ENCODE measurements around the gene PTPRM.

- TF ChIP-seq, protein P1, sequence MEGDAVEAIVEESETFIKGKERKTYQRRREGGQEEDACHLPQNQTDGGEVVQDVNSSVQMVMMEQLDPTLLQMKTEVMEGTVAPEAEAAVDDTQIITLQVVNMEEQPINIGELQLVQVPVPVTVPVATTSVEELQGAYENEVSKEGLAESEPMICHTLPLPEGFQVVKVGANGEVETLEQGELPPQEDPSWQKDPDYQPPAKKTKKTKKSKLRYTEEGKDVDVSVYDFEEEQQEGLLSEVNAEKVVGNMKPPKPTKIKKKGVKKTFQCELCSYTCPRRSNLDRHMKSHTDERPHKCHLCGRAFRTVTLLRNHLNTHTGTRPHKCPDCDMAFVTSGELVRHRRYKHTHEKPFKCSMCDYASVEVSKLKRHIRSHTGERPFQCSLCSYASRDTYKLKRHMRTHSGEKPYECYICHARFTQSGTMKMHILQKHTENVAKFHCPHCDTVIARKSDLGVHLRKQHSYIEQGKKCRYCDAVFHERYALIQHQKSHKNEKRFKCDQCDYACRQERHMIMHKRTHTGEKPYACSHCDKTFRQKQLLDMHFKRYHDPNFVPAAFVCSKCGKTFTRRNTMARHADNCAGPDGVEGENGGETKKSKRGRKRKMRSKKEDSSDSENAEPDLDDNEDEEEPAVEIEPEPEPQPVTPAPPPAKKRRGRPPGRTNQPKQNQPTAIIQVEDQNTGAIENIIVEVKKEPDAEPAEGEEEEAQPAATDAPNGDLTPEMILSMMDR (IDR thresholded peaks at IDR 0.05; ENCODE audit: low read depth, low read length, poor library complexity, severe bottlenecking), result no peak
- no peak for TF ChIP-seq EZH2phosphoT487 (IDR thresholded peaks at IDR 0.05; ENCODE audit: borderline replicate concordance, low read length)
Observed at GRCh38 chr18:8402237-8402636, 835.1 kb downstream of the PTPRM start.
